PC-3 (cell line): ENCODE data around the gene COL1A2. TPM values are rescaled to one million over a fixed set of nuclear protein-coding genes. Genes with fewer than 3 reads are reported as not detected.

ENCODE experiments used
- ATAC-seq: fragments of 200-7000 bp; cut with Tn5 transposase; 2 replicates; pipeline ENCODE4 v1.9.1; 2020; ENCODE audit warnings: mild to moderate bottlenecking, moderate library complexity
- BruUV-seq: library from RNA; stranded (reverse); fragments of 400-500 nt; replicated peaks from 2 replicates; lab custom pipeline; 2021; lab: Mats Ljungman, UMichigan
- CTCF ChIA-PET: fragments of 300-600 bp; sonication (Branson Sonifier 250); formaldehyde crosslinking; loops from one replicate; lab custom pipeline; 2022; ENCODE audit warnings: antibody characterized with exemption; lab: Charles Lee
- POLR2A ChIA-PET: fragments of 300-600 bp; sonication (Branson Sonifier 250); formaldehyde crosslinking; loops from one replicate; lab custom pipeline; 2022; ENCODE audit warnings: antibody characterized with exemption; ENCODE audit not compliant: unreplicated experiment; lab: Charles Lee
- DNase-seq: peaks from one replicate; pipeline ENCODE4 v3.0.0-alpha.2; 2015
- H2AFZ ChIP-seq: fragments of 300-600 bp; sonication (generic); 2 replicates; pipeline ENCODE4 v1.6.0; 2016; ENCODE audit warnings: antibody characterized with exemption, low read length
- H3F3A ChIP-seq: fragments of 300-600 bp; sonication (generic); one replicate; pipeline ENCODE4 v1.6.0; 2017; ENCODE audit warnings: antibody characterized with exemption, low read length, control low read depth, mild to moderate bottlenecking; ENCODE audit not compliant: unreplicated experiment
- H3K27ac ChIP-seq: fragments of 300-600 bp; sonication (generic); 2 replicates; pipeline ENCODE4 v1.5.1; 2016; ENCODE audit warnings: mild to moderate bottlenecking, low read length
- H3K27me3 ChIP-seq: fragments of 300-600 bp; sonication (generic); 2 replicates; pipeline ENCODE4 v1.6.1; 2016; ENCODE audit warnings: low read length, mixed read lengths
- H3K36me3 ChIP-seq: fragments of 300-600 bp; sonication (generic); 2 replicates; pipeline ENCODE4 v1.6.1; 2016; ENCODE audit warnings: low read depth, mixed run types, low read length, mixed read lengths
- H3K4me1 ChIP-seq: fragments of 300-600 bp; sonication (generic); 2 replicates; pipeline ENCODE4 v1.5.1; 2016; ENCODE audit warnings: low read length; ENCODE audit not compliant: insufficient read depth
- H3K4me2 ChIP-seq: fragments of 300-600 bp; sonication (generic); 2 replicates; pipeline ENCODE4 v1.6.0; 2016; ENCODE audit warnings: low read length
- H3K4me3 ChIP-seq: fragments of 300-600 bp; sonication (generic); 2 replicates; pipeline ENCODE4 v1.5.1; 2016; ENCODE audit warnings: mild to moderate bottlenecking, low read length, mixed read lengths
- H3K79me2 ChIP-seq: fragments of 300-600 bp; sonication (generic); 2 replicates; pipeline ENCODE4 v1.6.1; 2017; ENCODE audit warnings: low read length, mixed read lengths
- H3K9ac ChIP-seq: fragments of 300-600 bp; sonication (generic); 2 replicates; pipeline ENCODE4 v1.6.0; 2016; ENCODE audit warnings: mild to moderate bottlenecking, low read length
- H3K9me2 ChIP-seq: fragments of 300-600 bp; sonication (generic); replicated peaks from 2 replicates; pipeline ENCODE4 v1.6.1; 2016; ENCODE audit warnings: mixed run types, low read length, mixed read lengths
- H3K9me3 ChIP-seq: fragments of 300-600 bp; sonication (generic); 2 replicates; pipeline ENCODE4 v1.6.1; 2016; ENCODE audit warnings: low read length, mixed read lengths
- H4K20me1 ChIP-seq: fragments of 300-600 bp; sonication (generic); 2 replicates; pipeline ENCODE4 v1.6.1; 2016; ENCODE audit warnings: low read length, mixed read lengths
- CTCF ChIP-seq: fragments of 300-600 bp; sonication (generic); conservative IDR thresholded peaks from 2 replicates; pipeline ENCODE4 v1.5.1; 2017; ENCODE audit warnings: antibody characterized with exemption, low read depth, mild to moderate bottlenecking, low read length
- EZH2 ChIP-seq: fragments of 300-600 bp; sonication (generic); IDR thresholded peaks from one replicate; pipeline ENCODE4 v1.6.1; 2017; ENCODE audit warnings: antibody characterized with exemption, mild to moderate bottlenecking, low read length; ENCODE audit not compliant: unreplicated experiment
- EZH2phosphoT487 ChIP-seq: fragments of 300-600 bp; sonication (generic); IDR thresholded peaks from 2 replicates; pipeline ENCODE4 v1.6.1; 2018; ENCODE audit warnings: mild to moderate bottlenecking, antibody characterized with exemption, low read length, borderline replicate concordance
- intact Hi-C: fragments of 100-400 bp; cut with micrococcal nuclease; formaldehyde crosslinking; loops from 2 replicates; pipeline ENCODE4 v1.9.0; 2023
- total RNA-seq: library from RNA; depleted of rRNA; stranded (reverse); fragments of >200 nt; gene quantifications from 2 replicates; pipeline ENCODE4 v1.2.3, GENCODE V29; 2014

Gene COL1A2
- total RNA-seq, 1 experiment from 2014 or later, result not detected

- Histone ChIP-seq H3K4me1 (peaks cover 4% of the 10 kb centered on the region; the same call in 1 of the 2 replicates), H3K79me2 (no peaks in the 10 kb centered on the region), H3K27ac (no peak overlapping the region), H3K4me2 (no peak overlapping the region), H3K4me3 (no peak overlapping the region), H3K9me2 (no peaks in the 10 kb centered on the region), H3F3A (no peaks in the 10 kb centered on the region), H3K9me3 (no peaks in the 10 kb centered on the region), H3K36me3 (no peaks in the 10 kb centered on the region), H2AFZ (no peak overlapping the region), H4K20me1 (no peaks in the 10 kb centered on the region), H3K9ac (no peak overlapping the region), H3K27me3 (no peaks in the 10 kb centered on the region)
- no TSS peak for BruUV-seq
- no peak for DNase-seq
- no peak for ATAC-seq
- ChIA-PET POLR2A (no interaction called here), CTCF (no interaction called here)
- intact Hi-C loops, result no loop called here
- TF ChIP-seq EZH2phosphoT487 (no peak), EZH2 (no peak), CTCF (no peak)
Measured at GRCh38 chr7:94453898-94454297, 59.2 kb downstream of the COL1A2 start.

- POLR2A ChIA-PET, result no interaction called here
- intact Hi-C loops, result no loop called here
- CTCF ChIA-PET, result no interaction called here
Measured at GRCh38 chr7:94458041-94458440, 63.3 kb downstream of the COL1A2 start.

More at GRCh38 chr7:94458041-94458440, 63.3 kb downstream of the COL1A2 start:
- Histone ChIP-seq H3K9me2 (no peaks in the 10 kb centered on the region), H3K4me1 (no peaks in the 10 kb centered on the region), H3K9ac (no peak overlapping the region), H3K36me3 (no peaks in the 10 kb centered on the region), H3K4me2 (no peak overlapping the region), H2AFZ (no peak overlapping the region), H4K20me1 (no peaks in the 10 kb centered on the region), H3K27ac (no peak overlapping the region), H3K4me3 (no peak overlapping the region), H3F3A (no peaks in the 10 kb centered on the region), H3K79me2 (no peaks in the 10 kb centered on the region), H3K9me3 (no peaks in the 10 kb centered on the region), H3K27me3 (no peaks in the 10 kb centered on the region)
- ATAC-seq, result no peak
- TF ChIP-seq EZH2phosphoT487 (no peak), CTCF (no peak), EZH2 (no peak)
- no TSS peak for BruUV-seq
- DNase-seq, result no peak
